ENCODE data around the gene SLC30A2.

- TF ChIP-seq, protein P1, sequence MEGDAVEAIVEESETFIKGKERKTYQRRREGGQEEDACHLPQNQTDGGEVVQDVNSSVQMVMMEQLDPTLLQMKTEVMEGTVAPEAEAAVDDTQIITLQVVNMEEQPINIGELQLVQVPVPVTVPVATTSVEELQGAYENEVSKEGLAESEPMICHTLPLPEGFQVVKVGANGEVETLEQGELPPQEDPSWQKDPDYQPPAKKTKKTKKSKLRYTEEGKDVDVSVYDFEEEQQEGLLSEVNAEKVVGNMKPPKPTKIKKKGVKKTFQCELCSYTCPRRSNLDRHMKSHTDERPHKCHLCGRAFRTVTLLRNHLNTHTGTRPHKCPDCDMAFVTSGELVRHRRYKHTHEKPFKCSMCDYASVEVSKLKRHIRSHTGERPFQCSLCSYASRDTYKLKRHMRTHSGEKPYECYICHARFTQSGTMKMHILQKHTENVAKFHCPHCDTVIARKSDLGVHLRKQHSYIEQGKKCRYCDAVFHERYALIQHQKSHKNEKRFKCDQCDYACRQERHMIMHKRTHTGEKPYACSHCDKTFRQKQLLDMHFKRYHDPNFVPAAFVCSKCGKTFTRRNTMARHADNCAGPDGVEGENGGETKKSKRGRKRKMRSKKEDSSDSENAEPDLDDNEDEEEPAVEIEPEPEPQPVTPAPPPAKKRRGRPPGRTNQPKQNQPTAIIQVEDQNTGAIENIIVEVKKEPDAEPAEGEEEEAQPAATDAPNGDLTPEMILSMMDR (IDR thresholded peaks at IDR 0.05) = no peak
- no peak for TF ChIP-seq REST (IDR thresholded peaks at IDR 0.05; ENCODE audit: insufficient read depth in 1 of 2, low read depth in 2 of 2, low read length in 1 of 2)
- TF ChIP-seq POLR2AphosphoS5 (IDR thresholded peaks at IDR 0.05; ENCODE audit: low read depth, low read length) = no peak
These were observed 25.6 kb downstream of the SLC30A2 start for GRCh38 chr1:26020330-26020768.
